ENCODE results near the gene SIRT3. TPM values are rescaled to one million over a fixed set of nuclear protein-coding genes. Genes with fewer than 3 reads are reported as not detected.

SIRT3 gene
- total RNA-seq (ENCODE audit: low replicate concordance) = 22.4 and 22.6 TPM in 2 replicates

DNA sequence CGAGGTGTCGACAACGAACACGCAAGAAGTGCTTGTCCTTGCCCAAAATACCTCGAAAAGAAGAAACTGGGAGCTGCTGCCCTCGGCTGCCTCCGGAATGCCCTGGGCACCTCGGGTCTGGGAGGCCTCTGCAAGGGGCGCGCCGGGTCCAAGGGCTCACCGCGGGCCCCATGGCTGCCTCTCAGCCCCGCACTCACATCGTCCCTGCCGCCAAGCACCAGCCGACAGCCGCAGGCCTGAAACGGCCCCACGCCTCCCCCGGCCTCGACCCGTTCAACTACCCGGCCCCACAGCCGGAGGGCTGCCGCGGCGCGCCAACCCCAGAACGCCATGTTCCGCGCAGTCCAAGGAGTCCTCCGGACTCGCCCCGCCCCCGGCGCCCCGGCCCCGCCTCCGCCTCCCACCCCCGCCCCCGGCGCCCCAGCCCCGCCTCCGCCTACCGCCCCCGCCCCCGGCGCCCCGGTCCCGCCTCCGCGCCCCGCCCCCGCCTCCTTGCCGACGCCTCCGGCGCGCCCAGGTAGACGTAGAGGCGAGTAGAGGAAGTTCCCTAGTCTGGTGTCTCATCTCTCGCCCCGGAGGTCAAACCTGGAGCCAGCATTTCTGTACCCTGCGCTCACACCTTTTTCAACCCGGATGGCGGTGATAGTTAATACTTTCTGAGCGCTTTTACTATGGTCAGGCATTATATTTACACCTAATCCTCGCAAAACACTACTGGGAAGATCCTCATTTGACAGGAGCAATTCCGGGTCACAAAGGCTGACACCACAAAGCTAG lies at the start of gene SIRT3:
TSS of gene SIRT3 (minus strand) at position 346 of the 777 bp plus-strand sequence. CDS start at position 332, 14 bp downstream.
- peaks cover 12% of the 10 kb centered on the region for H3K4me1 ChIP-seq
- peaks cover 11% of the 10 kb centered on the region for H4K20me1 ChIP-seq (ENCODE audit: low read depth)
- Mint-ChIP-seq H3K9me3 (no peaks in the 10 kb centered on the region), H3K36me3 (peaks cover 2% of the 10 kb centered on the region), H3K4me1 (peaks cover 23% of the 10 kb centered on the region), H3K27ac (peak within 1 kb of the TSS; percentile 94), H3K4me3 (peak within 1 kb of the TSS; percentile 97), H3K27me3 (ENCODE audit: insufficient read depth, low read depth) (peaks cover 4% of the 10 kb centered on the region)
- peak within 1 kb of the TSS; percentile 90 for H2AFZ ChIP-seq (replicated peaks)
- H3F3A ChIP-seq (ENCODE audit: low read depth) = peaks cover 12% of the 10 kb centered on the region
- H3K36me3 ChIP-seq = no peaks in the 10 kb centered on the region
- H3K9ac ChIP-seq = peak within 1 kb of the TSS; percentile 65
- TF ChIP-seq, protein P1, sequence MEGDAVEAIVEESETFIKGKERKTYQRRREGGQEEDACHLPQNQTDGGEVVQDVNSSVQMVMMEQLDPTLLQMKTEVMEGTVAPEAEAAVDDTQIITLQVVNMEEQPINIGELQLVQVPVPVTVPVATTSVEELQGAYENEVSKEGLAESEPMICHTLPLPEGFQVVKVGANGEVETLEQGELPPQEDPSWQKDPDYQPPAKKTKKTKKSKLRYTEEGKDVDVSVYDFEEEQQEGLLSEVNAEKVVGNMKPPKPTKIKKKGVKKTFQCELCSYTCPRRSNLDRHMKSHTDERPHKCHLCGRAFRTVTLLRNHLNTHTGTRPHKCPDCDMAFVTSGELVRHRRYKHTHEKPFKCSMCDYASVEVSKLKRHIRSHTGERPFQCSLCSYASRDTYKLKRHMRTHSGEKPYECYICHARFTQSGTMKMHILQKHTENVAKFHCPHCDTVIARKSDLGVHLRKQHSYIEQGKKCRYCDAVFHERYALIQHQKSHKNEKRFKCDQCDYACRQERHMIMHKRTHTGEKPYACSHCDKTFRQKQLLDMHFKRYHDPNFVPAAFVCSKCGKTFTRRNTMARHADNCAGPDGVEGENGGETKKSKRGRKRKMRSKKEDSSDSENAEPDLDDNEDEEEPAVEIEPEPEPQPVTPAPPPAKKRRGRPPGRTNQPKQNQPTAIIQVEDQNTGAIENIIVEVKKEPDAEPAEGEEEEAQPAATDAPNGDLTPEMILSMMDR (IDR thresholded peaks at IDR 0.05) = peak; percentile 32
- TF ChIP-seq EZH2phosphoT487 (IDR thresholded peaks at IDR 0.05) = no peak
- TF ChIP-seq EZH2 (IDR thresholded peaks at IDR 0.05) = no peak
- peaks cover 46% of the 10 kb centered on the region for H3K79me2 ChIP-seq (ENCODE audit: low read depth)
- H3K4me2 ChIP-seq = peak within 1 kb of the TSS; percentile 98
- no peaks in the 10 kb centered on the region for H3K27me3 ChIP-seq
- H3K4me3 ChIP-seq = peak within 1 kb of the TSS; percentile 89
- peak; percentile 93 for DNase-seq (ENCODE audit: low spot score)
- no peaks in the 10 kb centered on the region for H3K9me3 ChIP-seq (ENCODE audit: low read depth)
- H3K27ac ChIP-seq = peak within 1 kb of the TSS; percentile 80

- Mint-ChIP-seq H3K36me3 (no peaks in the 10 kb centered on the region), H3K4me3 (no peak overlapping the region), H3K27ac (no peak overlapping the region), H3K4me1 (peaks cover 20% of the 10 kb centered on the region), H3K27me3 (ENCODE audit: insufficient read depth, low read depth) (peaks cover 19% of the 10 kb centered on the region), H3K9me3 (peaks cover 2% of the 10 kb centered on the region)
- peaks cover 17% of the 10 kb centered on the region for H3K4me1 ChIP-seq
- no peak overlapping the region for H3K9ac ChIP-seq
- peak; percentile 1 for DNase-seq (ENCODE audit: low spot score)
- H3K27me3 ChIP-seq = peaks cover 24% of the 10 kb centered on the region
- H2AFZ ChIP-seq (replicated peaks) = no peak overlapping the region
- H3K79me2 ChIP-seq (ENCODE audit: low read depth) = no peaks in the 10 kb centered on the region
- no peak overlapping the region for H3K4me2 ChIP-seq
- H3K9me3 ChIP-seq (ENCODE audit: low read depth) = no peaks in the 10 kb centered on the region
- no peak overlapping the region for H3K4me3 ChIP-seq
- H3F3A ChIP-seq (ENCODE audit: low read depth) = no peaks in the 10 kb centered on the region
- H3K27ac ChIP-seq = no peak overlapping the region
- TF ChIP-seq EZH2 (IDR thresholded peaks at IDR 0.05) (no peak), EZH2phosphoT487 (IDR thresholded peaks at IDR 0.05) (no peak)
- TF ChIP-seq, protein P1 (IDR thresholded peaks at IDR 0.05) = no peak
- no peaks in the 10 kb centered on the region for H4K20me1 ChIP-seq (ENCODE audit: low read depth)
- no peaks in the 10 kb centered on the region for H3K36me3 ChIP-seq
These were observed 49.7 kb upstream of the SIRT3 start for GRCh38 chr11:285894-286220.

DNA sequence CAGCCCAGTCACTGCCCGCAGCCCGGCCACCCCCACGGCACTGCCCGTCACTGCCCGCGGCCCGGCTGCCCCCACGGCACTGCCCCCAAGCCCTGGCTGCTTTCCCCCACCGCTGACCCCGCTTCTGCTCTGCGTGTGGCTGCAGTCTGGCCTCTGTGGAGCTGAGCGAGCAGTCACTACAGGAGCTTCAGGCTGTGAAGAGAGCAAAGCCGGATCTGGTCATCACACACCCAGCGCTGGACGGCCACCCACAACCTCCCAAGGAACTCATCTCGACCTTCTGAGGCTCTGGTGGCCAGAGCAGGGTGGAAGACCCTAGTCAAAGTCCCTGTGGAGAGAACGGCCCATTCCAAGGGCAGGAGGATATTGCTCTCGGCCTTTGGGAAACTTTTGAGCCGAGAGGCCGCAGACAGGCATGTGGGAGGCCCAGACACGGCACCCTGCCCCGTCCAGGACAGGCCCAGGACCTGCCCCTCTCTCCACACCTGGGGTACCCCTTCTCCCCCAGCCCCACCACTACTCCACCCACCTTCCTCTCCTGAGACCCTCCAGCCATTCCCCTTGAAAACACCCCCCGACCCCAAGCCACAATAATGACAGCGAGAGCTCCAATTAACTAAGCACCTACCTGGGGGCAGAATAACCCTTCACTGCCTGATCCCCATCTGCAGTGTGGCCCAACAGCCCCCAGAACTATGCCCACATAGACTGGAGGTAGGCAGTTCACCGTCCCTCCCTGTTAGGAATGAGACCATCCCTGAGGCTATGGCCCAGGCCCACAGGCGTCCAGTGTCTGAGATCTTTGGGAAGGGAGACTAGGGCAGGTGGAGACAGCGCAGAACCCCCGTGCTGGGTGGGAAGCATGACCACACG lies 49.1 kb upstream of the SIRT3 start:
- Histone ChIP-seq H3K79me2 (ENCODE audit: low read depth) (no peaks in the 10 kb centered on the region), H3K27me3 (peaks cover 24% of the 10 kb centered on the region), H3K36me3 (no peaks in the 10 kb centered on the region), H4K20me1 (ENCODE audit: low read depth) (no peaks in the 10 kb centered on the region), H3K9ac (no peak overlapping the region), H3K4me1 (peaks cover 17% of the 10 kb centered on the region), H3K27ac (no peak overlapping the region), H3K4me3 (no peak overlapping the region), H3K9me3 (ENCODE audit: low read depth) (no peaks in the 10 kb centered on the region), H3K4me2 (no peak overlapping the region), H3F3A (ENCODE audit: low read depth) (no peaks in the 10 kb centered on the region), H2AFZ (replicated peaks) (no peak overlapping the region)
- TF ChIP-seq EZH2 (IDR thresholded peaks at IDR 0.05) (no peak), EZH2phosphoT487 (IDR thresholded peaks at IDR 0.05) (no peak)
- TF ChIP-seq, protein P1 (IDR thresholded peaks at IDR 0.05) = no peak
- no peaks in the 10 kb centered on the region for H3K36me3 Mint-ChIP-seq
- H3K4me3 Mint-ChIP-seq = no peak overlapping the region
- no peak for DNase-seq (ENCODE audit: low spot score)
- no peak overlapping the region for H3K27ac Mint-ChIP-seq
- H3K4me1 Mint-ChIP-seq = peaks cover 19% of the 10 kb centered on the region
- H3K27me3 Mint-ChIP-seq (ENCODE audit: insufficient read depth, low read depth) = peaks cover 19% of the 10 kb centered on the region
- peaks cover 2% of the 10 kb centered on the region for H3K9me3 Mint-ChIP-seq

Measured in neural progenitor cell (in vitro differentiated cells).